Omental fat pad (tissue), 4 donors: ENCODE data around the gene KCNT1. TPM values are rescaled to one million over a fixed set of nuclear protein-coding genes. Genes with fewer than 3 reads are reported as not detected.

Experiments used
- ATAC-seq: fragments of 150-250 bp; one replicate; pipeline ENCODE4 v1.9.1; 2016; ENCODE audit warnings: mild to moderate bottlenecking, moderate library complexity; ENCODE audit not compliant: low FRiP score
- DNase-seq: peaks from one replicate; pipeline ENCODE4 v3.0.0-alpha.2; 2019; ENCODE audit warnings: low spot score
- total RNA-seq, 4 donors: library from RNA; depleted of rRNA; stranded (reverse); fragments of >200 nt; gene quantifications; one replicate each; pipeline ENCODE4 v1.1.0, GENCODE V29; 2016
- TF ChIP-seq, protein P1 (sequence below), 3 donors: fragments of 450-650 bp; IDR thresholded peaks; one replicate each; pipeline ENCODE4 v1.5.1; 2016 to 2017; ENCODE audit warnings: antibody characterized with exemption in 3 of 3, mild to moderate bottlenecking in 3 of 3, moderate library complexity in 2 of 3

The KCNT1 gene
- total RNA-seq, 4 donors from 2014 or later = 0.24 to 0.95 TPM; not detected in 2

DNA sequence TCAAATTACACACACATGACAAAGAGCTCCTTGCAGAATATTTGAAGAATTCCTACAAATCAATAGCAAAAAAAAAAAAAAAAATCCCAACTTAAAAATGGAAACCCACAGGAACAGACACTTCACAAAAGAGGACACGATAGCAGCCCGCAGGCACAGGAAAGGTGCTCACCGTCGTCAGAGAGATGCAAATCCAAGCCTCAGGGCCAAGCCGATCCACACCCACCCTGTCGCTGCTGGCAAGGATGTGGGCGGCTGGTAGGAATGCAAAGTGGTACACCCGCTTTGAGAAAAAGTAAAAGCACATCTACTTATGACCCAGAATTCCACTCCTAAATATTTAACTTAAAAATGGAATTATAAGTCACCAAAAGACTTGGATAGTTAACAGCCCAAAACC, 28.0 kb upstream of the KCNT1 start:
- TF ChIP-seq, protein P1, sequence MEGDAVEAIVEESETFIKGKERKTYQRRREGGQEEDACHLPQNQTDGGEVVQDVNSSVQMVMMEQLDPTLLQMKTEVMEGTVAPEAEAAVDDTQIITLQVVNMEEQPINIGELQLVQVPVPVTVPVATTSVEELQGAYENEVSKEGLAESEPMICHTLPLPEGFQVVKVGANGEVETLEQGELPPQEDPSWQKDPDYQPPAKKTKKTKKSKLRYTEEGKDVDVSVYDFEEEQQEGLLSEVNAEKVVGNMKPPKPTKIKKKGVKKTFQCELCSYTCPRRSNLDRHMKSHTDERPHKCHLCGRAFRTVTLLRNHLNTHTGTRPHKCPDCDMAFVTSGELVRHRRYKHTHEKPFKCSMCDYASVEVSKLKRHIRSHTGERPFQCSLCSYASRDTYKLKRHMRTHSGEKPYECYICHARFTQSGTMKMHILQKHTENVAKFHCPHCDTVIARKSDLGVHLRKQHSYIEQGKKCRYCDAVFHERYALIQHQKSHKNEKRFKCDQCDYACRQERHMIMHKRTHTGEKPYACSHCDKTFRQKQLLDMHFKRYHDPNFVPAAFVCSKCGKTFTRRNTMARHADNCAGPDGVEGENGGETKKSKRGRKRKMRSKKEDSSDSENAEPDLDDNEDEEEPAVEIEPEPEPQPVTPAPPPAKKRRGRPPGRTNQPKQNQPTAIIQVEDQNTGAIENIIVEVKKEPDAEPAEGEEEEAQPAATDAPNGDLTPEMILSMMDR (IDR thresholded peaks at IDR 0.05) = no peak
- no peak for DNase-seq

DNA sequence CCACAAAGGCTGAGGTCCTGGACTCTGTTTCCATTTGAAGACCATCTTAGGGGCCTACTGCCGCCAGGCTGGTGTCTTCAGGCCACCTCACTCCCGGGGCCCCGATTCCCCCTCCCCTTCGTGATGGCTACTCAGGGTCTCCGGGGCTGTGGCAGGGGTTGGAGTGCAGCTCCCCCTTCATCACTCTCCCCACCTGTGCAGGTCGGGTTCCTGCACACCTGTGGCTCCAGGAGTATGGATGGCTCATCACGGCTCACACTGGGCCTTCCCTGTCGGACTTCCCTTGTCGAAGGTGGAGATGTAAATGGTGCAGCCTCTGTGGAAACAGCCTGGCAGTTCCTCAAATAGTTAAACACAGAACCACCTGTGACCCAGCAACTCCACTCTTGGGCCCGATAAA, 27.0 kb upstream of the KCNT1 start:
- ATAC-seq = no peak
- TF ChIP-seq, protein P1 (IDR thresholded peaks at IDR 0.05) = no peak
- DNase-seq = no peak

More for the DNA sequence above, 28.0 kb upstream of the KCNT1 start:
- ATAC-seq = no peak

DNA sequence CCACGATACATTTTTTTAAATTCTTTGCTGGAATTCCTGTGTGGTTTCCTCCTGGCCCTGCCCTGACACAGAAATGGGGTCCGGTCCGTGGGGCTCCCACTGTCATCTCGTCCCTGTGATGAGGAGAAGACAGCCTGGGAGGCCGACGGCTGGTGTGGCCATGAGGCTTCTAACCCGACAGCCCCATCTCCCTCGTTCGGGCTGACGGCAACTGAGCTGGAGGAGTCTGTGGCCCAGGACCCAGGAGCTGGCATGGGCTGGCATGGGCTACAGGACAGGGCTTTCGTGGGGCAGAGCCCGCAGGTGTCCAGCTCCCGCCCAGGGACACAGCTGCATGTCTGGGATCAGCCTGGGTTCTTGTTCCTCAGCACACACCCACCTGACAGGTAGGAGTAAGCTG, 25.1 kb upstream of the KCNT1 start:
- no peak for ATAC-seq
- TF ChIP-seq, protein P1 (IDR thresholded peaks at IDR 0.05) = no peak
- DNase-seq = no peak

DNA sequence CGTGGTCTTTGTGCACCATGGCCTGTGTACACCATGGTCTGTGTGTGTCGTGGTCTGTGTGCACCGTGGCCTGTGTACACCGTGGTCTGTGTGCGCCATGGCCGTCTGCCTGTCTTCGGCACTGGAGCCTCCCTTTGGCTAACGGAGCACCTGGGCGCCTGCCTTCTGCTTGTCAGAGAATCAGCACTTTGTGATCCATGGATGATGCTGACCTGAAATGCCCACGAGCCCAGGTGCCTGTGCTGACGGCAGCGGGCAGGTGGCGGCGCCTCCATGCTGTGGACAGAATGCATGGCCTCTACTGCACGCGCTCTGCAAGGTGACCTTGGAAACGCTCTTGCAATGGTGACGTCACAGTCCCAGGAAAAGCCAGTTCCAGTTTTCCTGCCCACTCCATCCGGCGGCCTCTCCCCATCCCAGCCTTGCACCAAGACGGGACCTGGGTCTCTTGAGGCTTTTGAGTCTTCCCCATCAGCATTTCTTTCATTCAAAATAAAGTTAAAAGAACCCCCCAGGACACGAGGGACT, 24.3 kb upstream of the KCNT1 start:
- ATAC-seq (no peak), DNase-seq (no peak)
- TF ChIP-seq, protein P1 (IDR thresholded peaks at IDR 0.05) = no peak

DNA sequence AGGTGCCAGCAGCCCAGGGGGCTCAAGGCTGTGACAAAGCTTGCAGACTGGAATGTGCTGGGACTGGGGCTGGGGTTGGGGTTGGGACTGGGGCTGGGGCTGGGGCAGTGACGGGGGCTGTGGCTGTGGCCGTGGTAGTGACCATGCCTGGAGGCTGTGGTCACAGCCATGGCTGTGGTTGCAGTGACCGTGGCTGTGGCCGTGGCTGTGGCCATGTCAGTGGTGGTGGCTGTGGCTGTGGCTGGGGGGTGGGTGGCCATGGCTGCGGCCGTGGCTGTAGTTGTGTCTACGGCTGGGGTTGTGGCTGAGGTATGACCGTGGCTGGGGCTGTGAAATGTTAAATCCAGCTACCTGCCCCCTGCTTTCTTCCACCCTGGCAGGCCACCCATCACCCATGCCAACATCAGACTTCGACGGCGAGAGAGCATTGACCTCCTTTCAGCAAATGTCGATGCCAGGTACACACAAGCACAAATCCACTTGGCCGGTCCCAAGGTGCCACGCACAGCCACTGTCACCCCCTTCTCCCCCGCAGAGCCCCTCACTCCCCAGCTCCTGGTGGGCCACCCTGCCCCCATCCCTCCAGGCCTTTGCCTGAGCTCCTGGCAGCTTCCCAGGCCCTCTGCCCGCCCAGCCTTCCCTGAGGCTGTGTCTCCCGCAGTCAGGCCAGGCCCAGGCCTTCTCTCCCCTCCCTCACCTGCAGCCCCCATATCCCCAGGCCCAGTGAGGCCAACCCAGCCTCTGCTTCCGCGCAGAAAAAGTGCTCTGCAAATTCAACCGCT, 23.6 kb upstream of the KCNT1 start:
- TF ChIP-seq, protein P1 (IDR thresholded peaks at IDR 0.05) = no peak
- ATAC-seq (no peak), DNase-seq (no peak)

DNA sequence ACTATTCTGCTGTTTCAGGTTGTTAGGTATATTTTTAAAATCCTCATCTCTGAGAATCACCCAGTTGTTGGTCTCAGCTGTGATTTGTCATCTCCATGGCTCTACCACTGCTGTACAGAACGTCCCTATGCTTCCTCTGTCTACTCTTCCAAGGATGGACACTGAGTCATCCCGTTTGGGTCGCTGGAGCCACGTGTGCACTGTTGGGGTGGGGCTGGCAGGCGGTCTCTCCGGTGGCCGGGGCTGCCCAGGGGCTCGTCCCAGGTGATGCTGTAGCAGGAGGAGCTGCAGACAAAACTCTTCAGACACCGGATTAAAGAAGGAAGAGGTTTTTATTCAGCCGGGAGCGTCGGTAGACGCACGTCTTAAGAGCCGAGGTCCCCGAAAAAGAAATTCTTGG, 21.9 kb upstream of the KCNT1 start:
- DNase-seq = no peak
- TF ChIP-seq, protein P1 (IDR thresholded peaks at IDR 0.05) = no peak
- ATAC-seq = no peak

DNA sequence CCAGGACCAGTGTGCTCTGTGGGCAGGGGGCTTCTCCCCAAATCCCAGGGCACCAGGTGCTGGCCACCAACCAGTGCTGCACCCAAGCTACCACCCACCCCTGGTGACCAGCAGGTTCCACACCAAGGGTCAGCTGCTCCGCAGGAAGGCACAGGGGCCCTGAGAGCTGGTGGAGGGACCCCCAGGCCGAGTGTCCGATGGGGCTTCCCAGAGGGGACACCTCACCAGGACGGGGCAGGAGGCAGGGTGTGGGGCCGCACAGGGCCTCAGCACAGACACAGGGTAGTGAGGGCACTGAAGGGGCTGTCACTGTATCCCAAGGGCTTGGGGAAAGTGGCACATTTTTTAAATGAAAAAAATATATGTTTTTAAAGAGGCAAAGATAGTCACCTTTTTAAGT, 20.8 kb upstream of the KCNT1 start:
- ATAC-seq = no peak
- no peak for DNase-seq
- TF ChIP-seq, protein P1 (IDR thresholded peaks at IDR 0.05) = no peak
